Bone marrow (tissue), 2 donors: ENCODE measurements around the gene GKAP1.
"Not testable (repeated sequence)": the region's sequence is repeated elsewhere in the genome, so short reads cannot be mapped to it uniquely, and the experiment has no call there.

Source experiments
- DNase-seq, 2 donors: peaks; one replicate each; lab custom pipeline; 2025; lab: John Stamatoyannopoulos, UW

Gene GKAP1

GRCh38 chr9:83817356-83818278 lies at the start of gene GKAP1:
Gene GKAP1, minus strand, starts transcription at chr9:83817769. Its CDS starts 11,252 bp downstream, at chr9:83806517.
- peak in 1 of 2 donors; percentile 55 for DNase-seq

DNA sequence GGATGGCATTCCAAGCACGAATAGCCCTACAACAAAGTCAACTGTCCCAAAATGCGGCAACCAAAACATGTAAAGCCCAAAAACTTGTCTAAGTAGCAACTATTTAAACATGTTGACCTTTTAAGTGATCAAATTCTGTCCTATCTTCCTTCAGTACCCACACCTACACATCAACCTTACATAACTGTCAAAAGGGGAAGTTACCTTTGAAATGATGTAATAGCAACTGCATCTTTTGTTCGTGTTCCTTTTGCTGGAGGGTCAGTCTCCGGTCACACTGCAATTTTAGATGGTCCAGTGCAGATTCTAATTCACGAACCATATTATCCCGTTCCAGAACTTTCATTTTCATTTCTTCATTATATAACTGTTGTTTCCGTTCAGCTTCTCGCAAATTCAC lies 32.3 kb upstream of the GKAP1 start:
- not testable (repeated sequence) for DNase-seq

GRCh38 chr9:83837070-83837643 lies 19.6 kb upstream of the GKAP1 start:
- not testable (repeated sequence) for DNase-seq

GRCh38 chr9:83830426-83831071 lies 13.0 kb upstream of the GKAP1 start:
- DNase-seq, result not testable (repeated sequence)

DNA sequence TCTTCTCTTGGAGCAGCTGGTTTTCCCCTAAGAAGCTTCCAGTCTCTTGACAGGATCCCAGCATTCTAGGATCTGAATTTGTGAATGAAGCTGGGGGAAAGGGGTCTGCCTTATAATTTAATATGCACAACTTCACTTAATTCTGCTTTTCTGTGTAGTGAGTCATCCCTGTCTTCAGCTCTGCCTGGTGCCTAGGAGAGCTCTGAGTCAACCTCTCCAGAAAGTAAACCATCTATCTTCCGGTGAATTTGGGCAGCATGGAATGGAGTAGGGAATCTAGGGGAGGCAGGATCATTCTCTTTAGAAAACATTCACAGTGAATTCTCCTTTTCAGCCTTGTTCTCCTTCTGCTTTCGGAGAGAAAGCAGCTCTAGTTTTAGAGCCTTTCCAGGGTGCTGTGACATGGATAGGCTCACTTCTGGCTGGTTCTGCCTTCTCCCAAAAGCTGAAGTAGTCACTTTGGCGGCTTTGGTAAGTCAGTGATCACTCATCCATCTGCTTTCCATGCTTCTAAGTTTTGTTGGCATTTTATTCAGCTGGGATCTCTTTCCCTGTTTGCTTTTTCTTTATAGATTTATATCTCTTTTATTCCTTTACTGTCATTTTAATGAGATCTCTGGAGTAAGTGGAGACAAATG lies 7.5 kb upstream of the GKAP1 start:
- DNase-seq, result not testable (repeated sequence)

DNA sequence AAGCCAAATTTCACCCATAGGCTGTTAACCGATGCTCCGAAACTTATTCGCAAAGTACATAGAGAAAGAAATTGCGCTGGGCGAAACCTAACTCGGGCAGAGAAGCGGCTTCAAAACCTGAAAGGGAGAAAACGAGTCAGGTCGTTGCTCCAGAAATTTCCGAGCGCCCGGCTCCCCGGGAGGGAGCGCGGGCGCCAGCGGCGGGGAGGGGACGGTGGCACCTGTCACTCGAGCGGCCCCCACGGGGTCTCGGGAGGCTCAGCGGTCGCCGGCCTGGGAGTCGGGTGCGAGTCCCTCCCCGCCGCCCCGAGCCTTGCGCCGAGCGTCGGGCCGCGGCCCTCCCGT lies 586 bp downstream of the GKAP1 start:
- peak in 1 of 2 donors; percentile 50 for DNase-seq

GRCh38 chr9:83815120-83815519 lies 2.4 kb downstream of the GKAP1 start:
- DNase-seq, result not testable (repeated sequence)

- DNase-seq, result not testable (repeated sequence)
Observed at GRCh38 chr9:83809213-83809612, 8.4 kb downstream of the GKAP1 start.

DNA sequence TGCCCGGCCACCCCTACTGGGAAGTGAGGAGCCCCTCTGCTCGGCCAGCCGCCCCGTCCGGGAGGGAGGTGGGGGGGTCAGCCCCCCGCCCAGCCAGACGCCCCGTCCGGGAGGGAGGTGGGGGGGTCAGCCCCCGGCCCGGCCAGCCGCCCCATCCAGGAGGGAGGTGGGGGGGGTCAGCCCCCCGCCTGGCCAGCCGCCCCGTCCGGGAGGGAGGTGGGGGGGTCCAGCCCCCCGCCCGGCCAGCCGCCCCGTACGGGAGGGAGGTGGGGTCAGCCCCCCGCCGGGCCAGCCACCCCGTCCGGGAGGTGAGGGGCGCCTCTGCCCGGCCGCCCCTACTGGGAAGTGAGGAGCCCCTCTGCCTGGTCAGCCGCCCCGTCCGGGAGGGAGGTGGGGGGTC lies 13.1 kb downstream of the GKAP1 start:
- not testable (repeated sequence) for DNase-seq

DNA sequence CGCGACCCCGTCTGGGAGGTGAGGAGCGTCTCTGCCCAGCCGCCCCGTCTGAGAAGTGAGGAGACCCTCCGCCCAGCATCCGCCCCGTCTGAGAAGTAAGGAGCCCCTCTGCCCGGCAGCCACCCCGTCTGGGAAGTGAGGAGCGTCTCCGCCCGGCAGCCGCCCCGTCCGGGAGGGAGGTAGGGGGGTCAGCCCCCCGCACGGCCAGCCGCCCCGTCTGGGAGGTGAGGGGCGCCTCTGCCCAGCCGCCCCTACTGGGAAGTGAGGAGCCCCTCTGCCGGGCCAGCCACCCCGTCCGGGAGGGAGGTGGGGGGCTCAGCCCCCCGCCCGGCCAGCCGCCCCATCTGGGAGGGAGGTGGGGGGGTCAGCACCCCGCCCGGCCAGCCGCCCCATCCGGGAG lies 13.6 kb downstream of the GKAP1 start:
- not testable (repeated sequence) for DNase-seq

- no peak for DNase-seq
Observed at GRCh38 chr9:83800236-83801033, 17.1 kb downstream of the GKAP1 start.

DNA sequence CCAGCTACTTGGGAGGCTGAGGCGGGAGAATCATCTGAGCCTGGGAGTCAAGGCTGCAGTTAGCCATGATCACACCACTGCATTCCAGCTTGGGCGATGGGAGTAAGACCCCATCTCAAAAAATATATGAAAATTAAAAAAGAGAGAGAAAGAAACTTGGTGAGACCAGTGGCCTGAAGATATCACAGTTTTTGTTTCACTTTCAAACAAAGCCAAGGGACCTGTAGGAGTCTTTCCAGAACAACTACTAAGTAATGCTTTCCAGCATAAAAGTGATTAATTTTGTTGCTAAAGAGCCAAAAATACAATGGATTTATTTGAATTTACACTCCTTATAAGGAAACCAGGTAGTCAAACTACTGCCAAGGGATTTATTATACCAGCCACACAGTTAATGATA lies 23.5 kb downstream of the GKAP1 start:
- DNase-seq, result no peak

GRCh38 chr9:83792746-83793145 lies 24.8 kb downstream of the GKAP1 start:
- peak in 1 of 2 donors; percentile 3 for DNase-seq

- no peak for DNase-seq
Observed at GRCh38 chr9:83778164-83778563, 39.4 kb downstream of the GKAP1 start.

DNA sequence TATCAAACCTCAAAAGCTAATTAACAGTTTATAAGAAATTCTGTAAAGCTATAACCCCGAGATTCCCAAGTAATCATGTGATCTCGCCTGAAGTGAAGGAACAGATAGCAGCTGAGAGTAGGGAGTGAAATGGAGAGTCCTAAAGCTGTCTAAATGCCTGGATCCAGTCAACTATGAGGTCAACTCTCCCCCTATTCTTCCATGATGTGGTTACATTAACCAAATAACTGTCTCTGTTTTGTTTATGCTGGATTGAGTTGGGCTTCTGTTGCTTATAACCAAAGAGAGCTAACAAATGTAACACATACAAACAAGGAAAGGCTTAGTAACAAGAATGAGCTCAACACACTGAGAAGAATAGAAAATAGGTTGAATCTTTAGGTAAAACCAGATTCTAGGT lies 41.6 kb downstream of the GKAP1 start:
- DNase-seq, result no peak

- DNase-seq, result no peak
Observed at GRCh38 chr9:83772860-83773259, 44.7 kb downstream of the GKAP1 start.

- DNase-seq, result no peak
Observed at GRCh38 chr9:83765376-83765775, 52.2 kb downstream of the GKAP1 start.

DNA sequence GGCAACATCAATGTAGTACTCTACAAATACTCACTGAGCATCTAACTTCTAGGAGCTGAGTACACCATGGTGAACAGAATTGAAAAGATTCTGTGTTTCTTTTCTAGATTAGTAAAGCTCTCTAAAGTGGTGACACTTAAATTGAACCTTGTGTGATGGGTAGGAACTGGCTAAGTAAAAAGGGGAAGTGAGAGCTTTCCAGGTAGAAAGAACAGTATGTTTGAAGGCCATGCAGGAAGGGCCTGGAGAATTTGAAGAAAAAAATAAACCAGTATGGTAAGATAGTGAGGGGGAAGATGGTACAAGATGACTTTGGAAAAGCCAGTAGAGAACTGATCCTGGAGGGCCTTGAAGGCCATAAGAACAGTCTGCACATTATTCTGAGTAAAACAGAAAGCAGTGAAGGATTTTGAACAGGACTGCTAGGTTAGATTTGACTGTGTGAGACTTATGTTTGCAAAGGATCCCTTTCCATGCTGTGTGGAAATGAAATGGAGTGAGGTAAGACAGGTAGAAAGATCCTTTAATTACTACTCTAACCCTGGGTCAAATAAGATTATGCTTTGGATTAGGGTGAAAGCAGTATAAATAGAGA lies 63.1 kb downstream of the GKAP1 start:
- DNase-seq, result peak in 1 of 2 donors; percentile 17

DNA sequence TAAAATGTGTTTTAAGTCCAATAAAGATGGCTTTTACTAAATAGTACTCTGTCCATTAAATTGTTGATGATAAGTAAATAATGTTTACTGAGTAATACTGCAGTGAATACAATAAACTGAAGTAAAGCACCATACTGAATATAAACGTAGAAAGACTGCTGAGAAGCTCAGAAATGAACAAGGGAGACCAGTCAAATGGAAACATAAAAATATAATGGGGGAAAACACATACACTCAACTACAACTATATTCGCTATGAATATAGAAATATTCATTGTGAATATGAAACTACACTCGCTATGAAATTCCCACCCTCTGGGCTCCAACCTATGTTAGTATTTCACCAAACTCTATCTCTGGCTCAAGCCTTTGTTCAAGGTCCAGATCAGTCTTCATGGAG lies 67.9 kb downstream of the GKAP1 start:
- no peak for DNase-seq

GRCh38 chr9:83744206-83744605 lies 73.4 kb downstream of the GKAP1 start:
- no peak for DNase-seq

- DNase-seq, result no peak
Observed at GRCh38 chr9:83733739-83734138, 83.8 kb downstream of the GKAP1 start.
